ENCODE data around the gene SERPINB13.
"Not testable (repeated sequence)": the region's sequence is repeated elsewhere in the genome, so short reads cannot be mapped to it uniquely, and the experiment has no call there.

The SERPINB13 gene

DNA sequence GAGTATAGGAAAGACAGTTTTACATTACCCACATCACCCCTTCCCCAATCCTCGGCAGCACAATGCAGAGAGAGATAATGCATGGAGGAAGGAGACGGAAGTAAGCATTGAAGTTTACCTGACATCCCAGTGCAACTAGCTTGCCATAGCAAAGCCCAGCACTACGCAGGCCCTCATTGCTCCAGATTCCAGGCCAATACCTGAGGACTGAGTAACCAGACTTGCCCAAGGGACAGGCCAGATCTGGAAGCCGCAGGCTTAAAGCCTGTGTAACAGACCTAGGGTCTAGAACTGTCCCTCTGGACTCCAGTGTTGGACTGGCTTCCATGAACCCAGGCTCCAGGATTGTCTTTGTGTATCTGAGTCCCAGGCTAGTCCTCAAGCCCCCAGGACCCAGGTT lies 39.3 kb downstream of the SERPINB13 start:
- TF ChIP-seq, protein P1, sequence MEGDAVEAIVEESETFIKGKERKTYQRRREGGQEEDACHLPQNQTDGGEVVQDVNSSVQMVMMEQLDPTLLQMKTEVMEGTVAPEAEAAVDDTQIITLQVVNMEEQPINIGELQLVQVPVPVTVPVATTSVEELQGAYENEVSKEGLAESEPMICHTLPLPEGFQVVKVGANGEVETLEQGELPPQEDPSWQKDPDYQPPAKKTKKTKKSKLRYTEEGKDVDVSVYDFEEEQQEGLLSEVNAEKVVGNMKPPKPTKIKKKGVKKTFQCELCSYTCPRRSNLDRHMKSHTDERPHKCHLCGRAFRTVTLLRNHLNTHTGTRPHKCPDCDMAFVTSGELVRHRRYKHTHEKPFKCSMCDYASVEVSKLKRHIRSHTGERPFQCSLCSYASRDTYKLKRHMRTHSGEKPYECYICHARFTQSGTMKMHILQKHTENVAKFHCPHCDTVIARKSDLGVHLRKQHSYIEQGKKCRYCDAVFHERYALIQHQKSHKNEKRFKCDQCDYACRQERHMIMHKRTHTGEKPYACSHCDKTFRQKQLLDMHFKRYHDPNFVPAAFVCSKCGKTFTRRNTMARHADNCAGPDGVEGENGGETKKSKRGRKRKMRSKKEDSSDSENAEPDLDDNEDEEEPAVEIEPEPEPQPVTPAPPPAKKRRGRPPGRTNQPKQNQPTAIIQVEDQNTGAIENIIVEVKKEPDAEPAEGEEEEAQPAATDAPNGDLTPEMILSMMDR (IDR thresholded peaks at IDR 0.05) = no peak

DNA sequence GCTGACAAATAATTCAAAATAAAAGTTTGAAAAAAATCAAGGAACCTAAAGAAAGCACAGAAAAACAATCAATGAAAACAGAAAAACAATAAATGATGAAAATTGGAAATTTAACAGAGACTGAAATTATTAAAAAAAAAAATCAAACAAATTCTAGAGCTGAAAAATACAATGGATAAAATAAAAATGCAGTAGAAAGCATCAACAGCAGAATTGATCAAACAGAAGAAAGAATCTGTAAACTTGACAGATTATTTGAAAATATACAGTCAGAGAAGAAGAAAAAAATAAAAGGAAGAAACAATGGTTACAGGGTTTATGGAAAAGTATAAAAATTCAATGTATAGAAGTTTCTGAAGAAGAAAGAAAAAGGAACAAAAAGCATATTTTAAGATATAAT lies 40.7 kb downstream of the SERPINB13 start:
- TF ChIP-seq, protein P1 (IDR thresholded peaks at IDR 0.05) = no peak

- TF ChIP-seq, protein P1 (IDR thresholded peaks at IDR 0.05) = no peak
Measured at GRCh38 chr18:63637703-63638102, 50.6 kb downstream of the SERPINB13 start.

GRCh38 chr18:63644142-63644541 lies 57.0 kb downstream of the SERPINB13 start, which contains the start of gene SERPINB4:
TSS of gene SERPINB4 (minus strand) at chr18:63644256. CDS start at chr18:63643577, 679 bp downstream.
- TF ChIP-seq, protein P1 (IDR thresholded peaks at IDR 0.05) = not testable (repeated sequence)

- TF ChIP-seq, protein P1 (IDR thresholded peaks at IDR 0.05) = no peak
Measured at GRCh38 chr18:63646936-63647335, 59.8 kb downstream of the SERPINB13 start.

GRCh38 chr18:63648241-63648640 lies 61.1 kb downstream of the SERPINB13 start:
- TF ChIP-seq, protein P1 (IDR thresholded peaks at IDR 0.05) = no peak

Measured in LNCAP (cell line).